Osteoblast (primary cell): ENCODE data around the gene RFTN1. TPM values are rescaled to one million over a fixed set of nuclear protein-coding genes. Genes with fewer than 3 reads are reported as not detected.
A peak's percentile ranks its signal among the peaks of the same experiment; 100 is the strongest.

ENCODE experiments used
- DNase-seq: peaks from one replicate; pipeline ENCODE4 v3.0.0; 2011; ENCODE audit warnings: low spot score, mixed read lengths; ENCODE audit not compliant: insufficient read length; ENCODE audit errors: missing footprints
- H2AFZ ChIP-seq: 2 replicates; pipeline ENCODE4 v1.6.0; 2011; ENCODE audit warnings: mild to moderate bottlenecking, low read length
- H3K27ac ChIP-seq: 2 replicates; pipeline ENCODE4 v1.5.1; 2011; ENCODE audit warnings: mild to moderate bottlenecking, low read depth, low read length, moderate library complexity
- H3K27me3 ChIP-seq: 2 replicates; pipeline ENCODE4 v1.6.0; 2012; ENCODE audit warnings: mild to moderate bottlenecking, control low read depth, inconsistent platforms, low read length, moderate library complexity; ENCODE audit not compliant: insufficient read depth
- H3K36me3 ChIP-seq: 2 replicates; pipeline ENCODE4 v1.5.1; 2011; ENCODE audit warnings: mild to moderate bottlenecking, low read length, control low read depth, moderate library complexity; ENCODE audit not compliant: insufficient read depth
- H3K4me1 ChIP-seq: 2 replicates; pipeline ENCODE4 v1.5.1; 2011; ENCODE audit warnings: mild to moderate bottlenecking, low read length, control low read depth, moderate library complexity; ENCODE audit not compliant: insufficient read depth
- H3K4me2 ChIP-seq: 2 replicates; pipeline ENCODE4 v1.6.0; 2011; ENCODE audit warnings: mild to moderate bottlenecking, low read length; ENCODE audit not compliant: insufficient read depth
- H3K4me3 ChIP-seq: fragments of 200-600 bp; sonication (generic); 3 replicates; pipeline ENCODE4 v1.5.1; 2012; ENCODE audit warnings: mild to moderate bottlenecking, low read length, inconsistent platforms; ENCODE audit not compliant: insufficient read depth
- H3K79me2 ChIP-seq: 2 replicates; pipeline ENCODE4 v1.6.0; 2012; ENCODE audit warnings: mild to moderate bottlenecking, low read length, control low read depth, inconsistent platforms; ENCODE audit not compliant: insufficient read depth
- H3K9me3 ChIP-seq: 2 replicates; pipeline ENCODE4 v1.5.1; 2011; ENCODE audit warnings: low read depth, low read length, control low read depth
- H4K20me1 ChIP-seq: 2 replicates; pipeline ENCODE4 v1.6.0; 2012; ENCODE audit warnings: mild to moderate bottlenecking, low read length, control low read depth; ENCODE audit not compliant: insufficient read depth
- total RNA-seq: library from RNA; depleted of rRNA; stranded (reverse); fragments of >200 nt; gene quantifications from 2 replicates; pipeline ENCODE4 v1.2.3, GENCODE V29; 2012
- TF ChIP-seq, protein P1 (sequence below): IDR thresholded peaks from 2 replicates; pipeline ENCODE4 v1.5.1; 2011; ENCODE audit warnings: mild to moderate bottlenecking, low read depth, low read length, moderate library complexity; ENCODE audit errors: extremely low read depth

Gene RFTN1
- total RNA-seq, 1 donor, result 99.2 TPM

GRCh38 chr3:16475766-16476165 is 37.7 kb downstream of the RFTN1 start:
- Histone ChIP-seq H3K4me2 (no peak overlapping the region), H3K79me2 (peaks cover 43% of the 10 kb centered on the region), H3K27ac (peak overlapping the region; percentile 76), H3K4me3 (no peak overlapping the region), H3K4me1 (peaks cover 63% of the 10 kb centered on the region), H2AFZ (no peak overlapping the region), H3K27me3 (no peaks in the 10 kb centered on the region), H4K20me1 (peaks cover 6% of the 10 kb centered on the region), H3K36me3 (peaks cover 19% of the 10 kb centered on the region), H3K9me3 (no peaks in the 10 kb centered on the region)
- TF ChIP-seq, protein P1, sequence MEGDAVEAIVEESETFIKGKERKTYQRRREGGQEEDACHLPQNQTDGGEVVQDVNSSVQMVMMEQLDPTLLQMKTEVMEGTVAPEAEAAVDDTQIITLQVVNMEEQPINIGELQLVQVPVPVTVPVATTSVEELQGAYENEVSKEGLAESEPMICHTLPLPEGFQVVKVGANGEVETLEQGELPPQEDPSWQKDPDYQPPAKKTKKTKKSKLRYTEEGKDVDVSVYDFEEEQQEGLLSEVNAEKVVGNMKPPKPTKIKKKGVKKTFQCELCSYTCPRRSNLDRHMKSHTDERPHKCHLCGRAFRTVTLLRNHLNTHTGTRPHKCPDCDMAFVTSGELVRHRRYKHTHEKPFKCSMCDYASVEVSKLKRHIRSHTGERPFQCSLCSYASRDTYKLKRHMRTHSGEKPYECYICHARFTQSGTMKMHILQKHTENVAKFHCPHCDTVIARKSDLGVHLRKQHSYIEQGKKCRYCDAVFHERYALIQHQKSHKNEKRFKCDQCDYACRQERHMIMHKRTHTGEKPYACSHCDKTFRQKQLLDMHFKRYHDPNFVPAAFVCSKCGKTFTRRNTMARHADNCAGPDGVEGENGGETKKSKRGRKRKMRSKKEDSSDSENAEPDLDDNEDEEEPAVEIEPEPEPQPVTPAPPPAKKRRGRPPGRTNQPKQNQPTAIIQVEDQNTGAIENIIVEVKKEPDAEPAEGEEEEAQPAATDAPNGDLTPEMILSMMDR, result no peak
- no peak for DNase-seq

GRCh38 chr3:16474920-16475319 is 38.6 kb downstream of the RFTN1 start:
- H3K4me1 ChIP-seq, result peaks cover 55% of the 10 kb centered on the region
- H3K27ac ChIP-seq, result peak overlapping the region; percentile 76

GRCh38 chr3:16474216-16474615 is 39.3 kb downstream of the RFTN1 start:
- TF ChIP-seq, protein P1, result no peak
- no peak for DNase-seq

More at GRCh38 chr3:16474920-16475319, 38.6 kb downstream of the RFTN1 start:
- no peak for DNase-seq
- H3K4me3 ChIP-seq, result no peak overlapping the region
- H4K20me1 ChIP-seq, result peaks cover 3% of the 10 kb centered on the region
- TF ChIP-seq, protein P1, result no peak
- no peak overlapping the region for H2AFZ ChIP-seq
- no peaks in the 10 kb centered on the region for H3K9me3 ChIP-seq
- H3K79me2 ChIP-seq, result peaks cover 45% of the 10 kb centered on the region
- H3K4me2 ChIP-seq, result peak overlapping the region; percentile 11
- no peaks in the 10 kb centered on the region for H3K27me3 ChIP-seq
- peaks cover 20% of the 10 kb centered on the region for H3K36me3 ChIP-seq

DNA sequence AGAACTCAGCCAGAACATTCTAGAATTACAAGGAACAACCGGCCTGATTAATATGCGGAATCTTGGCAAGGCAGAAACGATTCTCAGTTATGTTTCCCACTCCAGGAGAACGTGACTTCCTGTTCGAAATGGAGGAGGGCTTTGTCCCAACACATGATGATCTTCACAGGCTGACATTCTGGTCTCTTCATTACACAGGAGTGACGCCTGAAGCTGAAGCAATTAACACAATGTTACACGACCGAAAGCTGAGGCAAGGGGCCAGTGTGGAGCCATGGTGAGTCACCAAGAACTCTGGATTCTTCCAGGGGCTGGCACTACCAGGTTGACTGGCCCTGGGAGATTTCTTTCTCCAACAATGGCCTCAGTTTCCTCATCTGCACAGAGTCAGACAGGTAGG is 40.9 kb downstream of the RFTN1 start:
- Histone ChIP-seq H3K4me2 (no peak overlapping the region), H4K20me1 (peaks cover 3% of the 10 kb centered on the region), H3K4me1 (peaks cover 41% of the 10 kb centered on the region), H3K4me3 (no peak overlapping the region), H3K36me3 (peaks cover 13% of the 10 kb centered on the region), H3K79me2 (peaks cover 34% of the 10 kb centered on the region), H3K27ac (no peak overlapping the region), H3K27me3 (no peaks in the 10 kb centered on the region), H3K9me3 (no peaks in the 10 kb centered on the region), H2AFZ (no peak overlapping the region)
- TF ChIP-seq, protein P1, result no peak
- no peak for DNase-seq

More at GRCh38 chr3:16474216-16474615, 39.3 kb downstream of the RFTN1 start:
- peaks cover 15% of the 10 kb centered on the region for H3K36me3 ChIP-seq
- no peak overlapping the region for H2AFZ ChIP-seq
- H3K4me1 ChIP-seq, result peaks cover 55% of the 10 kb centered on the region
- peak overlapping the region; percentile 11 for H3K4me2 ChIP-seq
- H4K20me1 ChIP-seq, result peaks cover 3% of the 10 kb centered on the region
- H3K27ac ChIP-seq, result peak overlapping the region; percentile 76
- H3K79me2 ChIP-seq, result peaks cover 43% of the 10 kb centered on the region
- no peak overlapping the region for H3K4me3 ChIP-seq
- no peaks in the 10 kb centered on the region for H3K9me3 ChIP-seq
- H3K27me3 ChIP-seq, result no peaks in the 10 kb centered on the region
